ENCODE results near the gene CLEC16A.
"Not testable (repeated sequence)": the region's sequence is repeated elsewhere in the genome, so short reads cannot be mapped to it uniquely, and the experiment has no call there.

The CLEC16A gene

GRCh38 chr16:10938796-10939648 lies 5.3 kb upstream of the CLEC16A start:
- DNase-seq (ENCODE audit: low read depth in 2 of 2, low spot score in 1 of 2), result no peak

DNA sequence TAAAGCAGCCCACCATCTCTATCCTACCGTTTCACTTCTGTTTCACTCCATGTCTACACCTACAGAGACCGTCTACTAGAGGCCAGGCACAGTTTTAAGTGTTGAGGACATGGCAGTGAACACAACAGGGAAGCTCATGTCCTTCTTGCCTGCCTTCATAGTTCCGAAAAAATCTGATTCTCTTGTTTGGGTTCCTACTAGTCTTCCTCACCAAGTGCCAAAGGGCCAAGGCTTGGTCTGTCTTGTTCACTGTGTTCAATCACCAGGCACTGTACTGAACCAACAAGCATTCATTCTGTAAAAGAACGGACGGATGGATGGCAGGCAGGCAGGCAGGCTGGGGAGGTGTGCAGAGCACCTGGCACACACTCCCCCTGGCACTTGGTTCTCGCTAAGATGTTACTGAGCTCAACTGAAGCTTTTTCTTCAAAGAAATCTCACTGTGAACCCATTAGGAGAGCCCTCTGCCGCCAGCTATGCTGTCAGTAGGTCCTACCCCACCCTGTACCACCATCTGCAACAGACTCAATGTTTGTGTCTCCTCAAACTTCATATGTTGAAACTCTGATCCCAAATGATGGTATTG lies 4.6 kb upstream of the CLEC16A start:
- DNase-seq (ENCODE audit: low read depth in 2 of 2, low spot score in 1 of 2), result no peak

DNA sequence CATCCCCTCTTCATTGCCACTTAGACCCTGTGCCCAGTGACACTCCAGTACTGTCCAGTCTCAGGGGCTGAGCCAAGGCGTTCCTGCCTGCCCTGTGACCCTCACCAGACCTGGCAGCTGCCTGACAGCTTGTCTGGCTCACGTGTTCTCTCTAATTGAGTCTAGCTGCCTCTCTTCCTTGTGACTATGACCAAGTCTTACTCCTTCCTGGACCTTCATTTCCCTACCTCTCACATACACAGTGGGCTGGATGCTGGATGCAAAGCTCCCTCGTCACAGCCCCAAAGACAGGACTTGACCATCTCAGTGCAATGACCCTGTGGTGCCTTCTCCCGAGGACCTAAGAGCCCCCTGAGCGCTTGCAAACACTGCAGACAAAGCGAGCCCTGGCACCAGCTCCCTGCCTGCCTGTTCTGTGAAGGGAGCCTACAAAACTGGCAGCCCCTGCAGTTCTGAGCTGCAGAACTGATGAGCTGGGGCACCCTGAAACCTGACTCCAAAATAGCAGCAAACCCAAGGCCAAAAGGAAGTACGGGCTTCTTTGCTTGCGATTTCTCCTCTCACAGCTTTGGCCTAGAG lies 3.8 kb upstream of the CLEC16A start:
- DNase-seq (ENCODE audit: low read depth in 2 of 2, low spot score in 1 of 2), result no peak

GRCh38 chr16:10941127-10941933 lies 3.0 kb upstream of the CLEC16A start:
- DNase-seq (ENCODE audit: low read depth in 2 of 2, low spot score in 1 of 2), result no peak

- DNase-seq (ENCODE audit: low read depth in 2 of 2, low spot score in 1 of 2), result not testable (repeated sequence)
These were observed 2.4 kb upstream of the CLEC16A start for GRCh38 chr16:10941935-10942351.

DNA sequence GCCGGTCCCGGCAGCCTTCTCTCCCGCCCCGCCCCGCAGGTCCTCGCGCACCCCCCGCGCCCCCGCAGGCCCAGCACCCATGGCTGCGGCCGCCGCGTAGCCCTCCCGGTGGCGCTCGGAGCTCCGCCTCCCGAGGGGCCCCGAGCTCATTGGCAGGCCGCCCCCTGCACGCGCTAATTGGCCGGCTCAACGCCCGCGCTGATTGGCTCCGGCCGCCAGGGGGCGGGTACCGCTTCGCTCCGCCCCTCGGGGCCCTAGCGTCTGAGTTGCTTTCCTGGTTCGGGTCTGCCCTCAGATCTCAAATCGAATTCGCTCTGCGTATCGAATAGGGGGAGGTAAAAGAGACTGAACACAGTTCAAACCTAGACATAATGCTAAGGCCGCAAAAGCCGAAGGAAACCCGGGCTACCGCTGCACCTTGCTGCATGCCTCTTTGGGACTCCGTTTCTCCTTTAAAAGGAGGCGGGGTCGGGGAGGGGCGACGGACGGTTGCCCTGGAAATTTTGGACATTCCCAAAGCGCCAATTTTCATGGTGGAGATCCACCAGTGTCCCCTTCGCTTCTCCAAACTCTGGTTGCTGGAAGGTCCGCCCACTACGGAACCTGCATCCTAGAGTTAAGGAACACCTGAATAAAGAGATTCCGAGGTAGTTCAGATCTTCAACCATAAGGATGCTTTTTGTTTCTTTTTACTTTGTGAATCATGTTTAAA lies 1.9 kb upstream of the CLEC16A start, which contains the start of gene DEXI:
TSS of gene DEXI (minus strand) at position 117 of the 712 bp plus-strand sequence. CDS start 463 bp downstream, outside the sequence.
- DNase-seq (ENCODE audit: low read depth in 2 of 2, low spot score in 1 of 2), result peak; percentile 85 to 91

DNA sequence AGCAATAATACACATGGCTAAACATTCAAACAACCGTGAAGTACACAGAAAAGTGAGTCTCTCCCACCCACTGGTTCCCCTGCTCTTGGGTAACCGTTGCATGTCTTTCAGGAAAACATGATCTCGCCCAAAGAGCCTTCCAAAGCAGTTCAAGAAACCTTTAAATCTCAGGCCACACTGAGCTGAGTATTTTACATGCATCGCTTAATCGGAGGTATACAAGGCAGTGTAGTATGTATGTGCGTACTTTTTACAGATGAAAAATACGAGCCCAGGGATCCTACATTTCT lies 1.4 kb upstream of the CLEC16A start:
- no peak for DNase-seq (ENCODE audit: low read depth in 2 of 2, low spot score in 1 of 2)

DNA sequence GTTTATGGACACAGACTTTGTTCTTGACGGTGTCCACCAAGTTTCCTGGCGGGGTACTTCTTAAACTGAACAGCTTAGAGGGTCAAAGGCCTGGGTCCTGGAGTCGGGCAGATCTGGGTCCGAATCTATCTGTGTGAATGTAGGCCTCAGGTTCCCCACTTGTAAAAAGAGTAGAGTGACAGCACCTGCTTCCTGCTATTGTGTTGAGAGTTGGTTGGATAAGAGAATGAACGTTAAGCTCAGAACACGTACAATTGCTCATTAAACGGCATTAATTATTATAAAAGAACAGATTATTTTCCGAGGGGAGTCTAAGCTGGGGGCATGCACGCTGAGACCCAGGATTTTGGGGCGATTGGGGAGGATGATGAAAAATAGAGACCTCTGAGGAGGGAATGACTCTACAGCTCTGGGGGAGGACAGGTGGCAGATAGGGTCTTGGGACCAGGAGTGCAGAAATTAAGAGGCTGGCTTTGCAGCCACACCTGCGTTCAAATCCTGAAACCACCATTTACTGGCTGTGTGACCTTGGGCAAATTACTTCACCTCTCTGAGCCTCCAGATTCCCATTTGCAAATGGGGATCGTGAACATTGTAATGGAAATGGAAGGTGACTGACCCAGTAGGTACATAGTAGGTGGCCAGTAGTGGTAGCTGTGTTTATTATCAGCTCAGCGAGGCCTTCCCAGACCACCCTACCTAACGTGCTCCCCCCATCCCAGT lies 862 bp downstream of the CLEC16A start:
- no peak for DNase-seq (ENCODE audit: low read depth in 2 of 2, low spot score in 1 of 2)

DNA sequence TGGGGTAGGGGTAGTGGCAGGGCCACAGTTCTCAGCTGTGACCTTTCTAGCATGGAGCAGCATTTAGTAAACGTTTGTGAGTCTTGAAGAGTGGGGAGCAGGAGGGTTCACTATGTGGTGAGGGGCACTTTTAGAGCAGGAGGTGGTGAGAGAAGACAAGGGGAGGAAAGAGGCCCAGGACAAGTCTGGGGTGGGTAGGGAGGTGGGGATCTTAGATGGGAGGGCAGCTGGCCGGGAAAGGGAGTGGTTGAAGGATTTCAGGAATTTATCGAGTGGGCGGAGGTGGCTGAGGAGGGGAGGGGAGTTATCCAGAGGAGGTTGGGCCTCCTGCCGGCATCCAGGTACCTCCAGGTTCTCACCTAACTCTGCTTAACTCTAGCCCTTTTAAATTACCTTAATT lies 1.9 kb downstream of the CLEC16A start:
- no peak for DNase-seq (ENCODE audit: low read depth in 2 of 2, low spot score in 1 of 2)

DNA sequence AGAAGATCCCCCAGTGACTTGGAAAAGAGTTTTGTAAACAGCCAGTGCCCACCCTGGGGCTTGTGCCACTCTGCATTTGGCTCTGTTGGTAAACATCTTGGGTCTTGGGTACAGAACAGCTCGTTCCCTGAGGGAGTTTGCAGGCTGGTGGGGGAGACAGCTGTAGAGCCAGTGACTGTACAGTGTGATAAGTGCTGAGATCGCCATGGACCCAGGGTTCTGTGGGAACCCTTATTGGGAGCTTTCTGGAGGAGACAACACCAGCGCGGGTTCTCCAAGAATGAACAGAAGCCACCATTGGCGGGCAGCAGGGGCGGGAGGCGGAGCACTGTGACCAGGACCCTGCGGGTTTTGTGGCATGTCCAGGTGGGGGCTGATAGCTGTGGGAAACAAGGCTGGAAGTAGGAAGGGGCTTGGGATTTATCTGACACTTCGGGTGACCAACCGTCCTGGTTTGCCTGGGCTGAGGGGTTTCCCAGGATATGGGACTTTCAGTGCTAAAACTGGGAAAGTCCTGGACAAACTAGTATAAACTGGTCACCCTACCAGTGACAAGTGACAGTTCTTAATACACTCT lies 2.9 kb downstream of the CLEC16A start:
- DNase-seq (ENCODE audit: low read depth in 2 of 2, low spot score in 1 of 2), result no peak

- no peak for DNase-seq (ENCODE audit: low read depth in 2 of 2, low spot score in 1 of 2)
These were observed 5.1 kb downstream of the CLEC16A start for GRCh38 chr16:10949424-10949970.

- DNase-seq (ENCODE audit: low read depth in 2 of 2, low spot score in 1 of 2), result no peak
These were observed 6.0 kb downstream of the CLEC16A start for GRCh38 chr16:10950393-10950792.

GRCh38 chr16:10951026-10951425 lies 6.7 kb downstream of the CLEC16A start:
- no peak for DNase-seq (ENCODE audit: low read depth in 2 of 2, low spot score in 1 of 2)

- no peak for DNase-seq (ENCODE audit: low read depth in 2 of 2, low spot score in 1 of 2)
These were observed 10.5 kb downstream of the CLEC16A start for GRCh38 chr16:10954903-10955302.

GRCh38 chr16:10957771-10958482 lies 13.6 kb downstream of the CLEC16A start:
- DNase-seq (ENCODE audit: low read depth in 2 of 2, low spot score in 1 of 2), result no peak

GRCh38 chr16:10959161-10959560 lies 14.8 kb downstream of the CLEC16A start:
- no peak for DNase-seq (ENCODE audit: low read depth in 2 of 2, low spot score in 1 of 2)

GRCh38 chr16:10961231-10961630 lies 16.9 kb downstream of the CLEC16A start:
- no peak for DNase-seq (ENCODE audit: low read depth in 2 of 2, low spot score in 1 of 2)

DNA sequence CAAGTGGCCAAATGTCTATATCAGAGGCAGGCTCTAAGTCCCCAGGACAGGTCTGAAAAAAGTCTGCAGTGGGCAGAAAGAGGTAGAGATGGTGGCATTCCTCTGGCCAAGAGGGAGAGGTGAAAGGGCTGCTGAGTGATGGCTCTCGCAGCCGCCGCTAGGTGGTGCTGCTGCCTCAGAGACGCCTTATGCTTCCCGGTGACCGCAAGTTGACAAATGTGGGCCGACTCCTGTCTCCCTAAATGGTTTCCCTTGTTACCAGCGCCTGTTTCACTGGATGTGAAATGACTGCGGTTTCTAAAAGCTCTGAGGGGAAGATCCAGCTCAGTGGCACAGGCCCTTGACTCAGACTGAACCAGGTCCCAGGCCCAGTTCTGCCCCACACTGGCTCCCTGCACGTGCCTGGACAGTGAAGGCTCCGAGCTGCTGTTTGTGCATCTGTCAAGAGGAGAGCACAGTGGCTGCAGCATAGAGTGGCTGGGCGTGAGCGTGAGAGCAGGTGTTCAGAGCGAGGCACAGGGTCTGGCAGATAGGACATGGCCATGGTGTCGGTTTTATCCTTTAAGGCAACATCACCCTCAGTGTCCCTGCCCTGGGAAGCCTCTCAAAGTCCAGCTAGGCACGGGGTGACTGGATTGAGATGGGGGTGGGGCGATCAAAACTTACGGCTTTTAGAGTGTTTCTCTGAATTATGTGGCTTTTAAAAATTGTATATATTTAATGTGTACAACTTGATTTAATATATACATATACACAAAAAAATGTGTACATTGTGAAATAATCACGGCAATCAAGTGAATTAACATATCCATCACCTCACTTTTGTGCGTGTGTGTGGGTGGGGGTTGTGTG lies 19.9 kb downstream of the CLEC16A start:
- peak; percentile 54 to 71 for DNase-seq (ENCODE audit: low read depth in 2 of 2, low spot score in 1 of 2)

Measured in stimulated activated CD8-positive, alpha-beta memory T cell treated with anti-CD3 and anti-CD28 coated beads, Interleukin-4, amount 100 ng/mL, for 4 hours (primary cell).